Lung (tissue), 12 donors: ENCODE results near the gene LNX1. TPM values are rescaled to one million over a fixed set of nuclear protein-coding genes. Genes with fewer than 3 reads are reported as not detected.

ENCODE experiments used
- ATAC-seq: fragments of 200-7000 bp; cut with Tn5 transposase; one replicate; pipeline ENCODE4 v1.9.1; 2020; ENCODE audit warnings: moderate number of reproducible peaks; ENCODE audit not compliant: insufficient read depth, low FRiP score
- DNase-seq, 3 donors: peaks; one replicate each; pipeline ENCODE4 v3.0.0-alpha.2; 2013 to 2017
- H3K27ac ChIP-seq, 2 donors: one replicate each; pipeline ENCODE4 v1.5.1; 2013; ENCODE audit warnings: mild to moderate bottlenecking in 2 of 2, moderate library complexity in 2 of 2, control low read depth in 1 of 2, inconsistent platforms in 1 of 2, low read depth in 1 of 2, low read length in 1 of 2
- H3K27me3 ChIP-seq, 3 donors: one replicate each; pipeline ENCODE4 v1.5.1; 2013; ENCODE audit warnings: low read length in 2 of 3; ENCODE audit not compliant: control insufficient read depth in 3 of 3, insufficient read depth in 3 of 3
- H3K36me3 ChIP-seq, 4 donors: one replicate each; pipeline ENCODE4 v1.5.1; 2013; ENCODE audit warnings: low read length in 4 of 4, mild to moderate bottlenecking in 1 of 4, moderate library complexity in 1 of 4; ENCODE audit not compliant: control insufficient read depth in 4 of 4, insufficient read depth in 4 of 4
- H3K4me1 ChIP-seq, 5 donors: one replicate each; pipeline ENCODE4 v1.5.1; 2013; ENCODE audit warnings: low read length in 5 of 5, mild to moderate bottlenecking in 2 of 5, moderate library complexity in 1 of 5; ENCODE audit not compliant: control insufficient read depth in 5 of 5, insufficient read depth in 5 of 5
- H3K4me3 ChIP-seq: one replicate; pipeline ENCODE4 v1.5.1; 2013; ENCODE audit warnings: mild to moderate bottlenecking, control low read depth, moderate library complexity
- H3K9ac ChIP-seq, 2 donors: one replicate each; pipeline ENCODE4 v1.5.1; 2013; ENCODE audit warnings: low read length in 2 of 2, control low read depth in 1 of 2; ENCODE audit not compliant: insufficient read depth in 1 of 2
- H3K9me3 ChIP-seq, 4 donors: one replicate each; pipeline ENCODE4 v1.5.1; 2013; ENCODE audit warnings: low read length in 3 of 4, mild to moderate bottlenecking in 1 of 4, moderate library complexity in 1 of 4; ENCODE audit not compliant: control insufficient read depth in 4 of 4, insufficient read depth in 3 of 4
- WGBS, 2 donors: extraction: QIAGEN DNeasy Blood & Tissue Kit; methylation state at CpG; one replicate each; pipeline ENCODE4 v1.1.7; 2013; 5-methylcytosine and 5-hydroxymethylcytosine counted together
- polyA plus RNA-seq, 2 donors: library from polyadenylated mRNA; stranded (reverse); fragments of 200-250 nt; gene quantifications; one replicate each; pipeline ENCODE4 v1.2.1, GENCODE V29; 2013
- total RNA-seq, 2 donors: library from RNA; depleted of rRNA in 1 of 2; stranded (reverse); fragments of >200 nt in 1 of 2; gene quantifications; one replicate each; pipeline ENCODE4 v1.2.1, GENCODE V29; 2014 to 2021
- TF ChIP-seq, protein P1 (sequence below): IDR thresholded peaks from 2 replicates; pipeline ENCODE4 v1.5.1; 2012; ENCODE audit warnings: mild to moderate bottlenecking; ENCODE audit errors: control extremely low read depth, extremely low read depth
- donor health status: control.
- donor health status: control.
- donor health status: Bipolar disorder and iron deficiency.
- donor health status: healthy.
- donor health status: DM: yes; HTN: yes; CAD: no.

Gene LNX1
- total and polyA plus RNA-seq, 4 donors: 1.4 to 5.2 (median 3.2) TPM

DNA sequence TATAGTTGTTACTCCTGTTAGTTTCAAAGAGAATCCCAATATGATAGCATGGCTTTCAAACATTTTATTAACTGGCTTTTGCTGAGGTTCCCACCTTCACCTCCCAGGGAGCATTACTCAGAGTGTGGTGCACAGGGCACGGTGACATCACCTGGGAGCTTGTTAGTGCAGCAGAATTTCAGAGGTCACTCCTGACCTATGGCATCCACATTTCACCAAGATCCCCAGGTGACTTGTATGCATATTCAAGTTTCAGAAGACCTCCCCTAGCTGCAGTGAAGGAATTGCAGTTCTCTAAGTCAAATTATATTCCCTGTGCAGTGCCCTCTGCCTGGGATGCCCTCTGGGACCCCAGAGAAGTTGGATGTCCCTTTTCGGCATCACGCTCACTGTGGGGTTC is 29.7 kb upstream of the LNX1 start:
- DNase-seq (no peak), ATAC-seq (no peak)
- no peaks in the 10 kb centered on the region for H3K9me3 ChIP-seq
- WGBS, 2 donors: 96 to 98% methylated on average over 3 of the region's 3 CpGs
- no peak overlapping the region for H3K4me3 ChIP-seq
- TF ChIP-seq, protein P1, sequence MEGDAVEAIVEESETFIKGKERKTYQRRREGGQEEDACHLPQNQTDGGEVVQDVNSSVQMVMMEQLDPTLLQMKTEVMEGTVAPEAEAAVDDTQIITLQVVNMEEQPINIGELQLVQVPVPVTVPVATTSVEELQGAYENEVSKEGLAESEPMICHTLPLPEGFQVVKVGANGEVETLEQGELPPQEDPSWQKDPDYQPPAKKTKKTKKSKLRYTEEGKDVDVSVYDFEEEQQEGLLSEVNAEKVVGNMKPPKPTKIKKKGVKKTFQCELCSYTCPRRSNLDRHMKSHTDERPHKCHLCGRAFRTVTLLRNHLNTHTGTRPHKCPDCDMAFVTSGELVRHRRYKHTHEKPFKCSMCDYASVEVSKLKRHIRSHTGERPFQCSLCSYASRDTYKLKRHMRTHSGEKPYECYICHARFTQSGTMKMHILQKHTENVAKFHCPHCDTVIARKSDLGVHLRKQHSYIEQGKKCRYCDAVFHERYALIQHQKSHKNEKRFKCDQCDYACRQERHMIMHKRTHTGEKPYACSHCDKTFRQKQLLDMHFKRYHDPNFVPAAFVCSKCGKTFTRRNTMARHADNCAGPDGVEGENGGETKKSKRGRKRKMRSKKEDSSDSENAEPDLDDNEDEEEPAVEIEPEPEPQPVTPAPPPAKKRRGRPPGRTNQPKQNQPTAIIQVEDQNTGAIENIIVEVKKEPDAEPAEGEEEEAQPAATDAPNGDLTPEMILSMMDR: no peak
- H3K9ac ChIP-seq: no peak overlapping the region
- H3K36me3 ChIP-seq: no peaks in the 10 kb centered on the region
- no peak overlapping the region for H3K27ac ChIP-seq
- H3K4me1 ChIP-seq: peaks cover 0 to 1% (median 0%) of the 10 kb centered on the region in 5 donors
- H3K27me3 ChIP-seq: peaks cover 0 to 4% (median 0%) of the 10 kb centered on the region in 3 donors

DNA sequence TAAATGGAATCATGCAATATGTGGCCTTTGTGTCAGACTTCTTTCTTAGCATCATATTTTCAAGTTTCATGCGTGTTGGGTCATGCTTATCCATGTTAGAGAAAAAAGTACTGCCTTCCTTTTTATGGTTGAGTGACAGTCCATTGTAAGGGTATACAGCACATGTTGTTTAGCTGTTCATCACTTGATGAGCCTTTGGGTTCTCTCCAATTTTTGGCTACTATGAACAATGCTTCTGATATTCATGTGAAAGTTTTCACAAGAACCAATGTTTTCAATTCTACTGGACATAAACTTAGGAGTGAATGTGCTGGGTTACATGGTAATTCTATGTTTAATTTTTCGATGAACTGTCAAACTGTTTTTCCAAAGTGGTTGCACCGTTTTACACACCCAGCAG is 28.1 kb upstream of the LNX1 start:
- peaks cover 0 to 1% (median 0%) of the 10 kb centered on the region in 5 donors for H3K4me1 ChIP-seq
- H3K27ac ChIP-seq: no peak overlapping the region
- peaks cover 0 to 4% (median 0%) of the 10 kb centered on the region in 3 donors for H3K27me3 ChIP-seq
- WGBS, 2 donors: 88 to 90% methylated on average over 3 of the region's 3 CpGs
- no peak overlapping the region for H3K9ac ChIP-seq
- H3K36me3 ChIP-seq: no peaks in the 10 kb centered on the region
- DNase-seq (no peak), ATAC-seq (no peak)
- H3K4me3 ChIP-seq: no peak overlapping the region
- TF ChIP-seq, protein P1: no peak
- no peaks in the 10 kb centered on the region for H3K9me3 ChIP-seq

DNA sequence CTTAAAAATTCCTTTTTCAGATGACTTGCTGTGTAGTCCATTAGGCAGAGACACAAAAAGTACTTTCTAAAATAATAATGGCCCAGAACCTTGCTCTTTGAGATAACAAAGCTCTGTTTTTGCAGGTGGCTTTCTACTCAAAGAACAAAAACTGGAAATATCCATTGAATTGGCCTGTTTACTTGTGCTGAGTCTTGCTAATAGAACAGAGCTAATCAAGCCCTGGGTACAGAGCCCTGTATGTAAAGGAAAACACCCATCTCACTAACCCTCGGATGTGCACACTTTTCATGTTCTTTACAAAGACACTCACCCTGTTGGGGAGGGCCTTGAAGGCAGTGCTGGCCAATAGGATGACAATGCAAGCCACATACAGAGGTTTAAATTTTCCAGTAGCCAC is 27.0 kb upstream of the LNX1 start:
- Histone ChIP-seq H3K27ac (no peak overlapping the region), H3K4me3 (no peak overlapping the region), H3K9me3 (no peaks in the 10 kb centered on the region), H3K27me3 (peaks cover 0 to 4% (median 0%) of the 10 kb centered on the region in 3 donors), H3K9ac (no peak overlapping the region), H3K4me1 (peaks cover 0 to 1% (median 0%) of the 10 kb centered on the region in 5 donors), H3K36me3 (no peaks in the 10 kb centered on the region)
- ATAC-seq (no peak), DNase-seq (no peak)
- TF ChIP-seq, protein P1: no peak
- 77 to 91% methylated on average over 1 of the region's 1 CpG for WGBS, 2 donors

DNA sequence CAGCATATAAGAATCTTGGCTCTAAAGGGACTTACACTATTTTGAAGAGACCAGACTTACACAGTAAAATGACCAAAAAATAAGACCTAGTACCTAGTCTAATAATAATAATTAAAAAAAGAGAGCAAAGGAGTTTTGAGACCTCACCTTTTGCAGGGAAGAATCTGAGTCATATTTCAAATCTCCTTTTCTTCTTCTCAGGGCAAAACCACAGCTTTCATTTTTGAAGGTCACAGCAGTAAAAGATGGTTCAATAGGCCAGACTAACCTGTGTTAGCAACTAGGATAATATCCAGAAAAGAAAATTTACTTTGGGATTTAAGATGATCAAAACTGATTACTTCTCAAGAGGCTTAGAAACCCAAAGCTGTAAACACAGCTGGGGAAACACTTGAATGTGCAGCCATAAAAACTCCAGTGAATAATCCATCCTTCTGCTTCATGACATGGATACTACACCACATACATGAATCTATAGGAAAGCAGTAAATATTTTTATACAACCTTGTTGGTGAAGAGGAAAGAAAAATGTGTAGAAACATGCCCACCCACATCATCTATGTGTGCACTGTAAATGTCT is 25.9 kb upstream of the LNX1 start:
- Histone ChIP-seq H3K9ac (no peak overlapping the region), H3K27ac (no peak overlapping the region), H3K36me3 (no peaks in the 10 kb centered on the region), H3K4me3 (no peak overlapping the region), H3K4me1 (peaks cover 0 to under 1% (median 0%) of the 10 kb centered on the region in 5 donors), H3K27me3 (no peaks in the 10 kb centered on the region), H3K9me3 (no peaks in the 10 kb centered on the region)
- DNase-seq: no peak
- no peak for ATAC-seq
- TF ChIP-seq, protein P1: no peak
